ENCODE data around the gene DNAJC30.

- TF ChIP-seq CTCF (IDR thresholded peaks at IDR 0.05; ENCODE audit: low read depth, low read length): no peak
- no peak for TF ChIP-seq EZH2phosphoT487 (IDR thresholded peaks at IDR 0.05; ENCODE audit: low read depth)
Observed at GRCh38 chr7:73690646-73691045, 7.4 kb upstream of the DNAJC30 start.

Measured in OCI-LY3 (cell line).